Adipocyte (in vitro differentiated cells): ENCODE measurements around the gene CAPN6.

ENCODE experiments used
- DNase-seq: peaks from one replicate; pipeline ENCODE4 v3.0.0-alpha.2; 2015; ENCODE audit warnings: low read depth
- H3K27me3 ChIP-seq: replicated peaks from 2 replicates; pipeline ENCODE4 v1.7.0; 2013; ENCODE audit warnings: mild to moderate bottlenecking, low read length, moderate library complexity; ENCODE audit not compliant: control insufficient read depth, insufficient read depth
- H3K36me3 ChIP-seq: 2 replicates; pipeline ENCODE4 v1.7.0; 2013; ENCODE audit warnings: low read length, mild to moderate bottlenecking, moderate library complexity; ENCODE audit not compliant: control insufficient read depth, insufficient read depth, severe bottlenecking
- H3K4me1 ChIP-seq: 2 replicates; pipeline ENCODE4 v1.7.0; 2013; ENCODE audit warnings: mild to moderate bottlenecking, low read length, moderate library complexity; ENCODE audit not compliant: control insufficient read depth, insufficient read depth
- H3K4me3 ChIP-seq: 2 replicates; pipeline ENCODE4 v1.7.0; 2013; ENCODE audit warnings: mild to moderate bottlenecking, low read length, moderate library complexity
- H3K9ac ChIP-seq: 2 replicates; pipeline ENCODE4 v1.7.0; 2013; ENCODE audit warnings: mild to moderate bottlenecking, low read length, moderate library complexity
- H3K9me3 ChIP-seq: 2 replicates; pipeline ENCODE4 v1.7.0; 2013; ENCODE audit warnings: mild to moderate bottlenecking, low read length, moderate library complexity; ENCODE audit not compliant: control insufficient read depth

The CAPN6 gene

GRCh38 chrX:111200327-111200726 lies 70.0 kb downstream of the CAPN6 start:
- Histone ChIP-seq H3K27me3 (peaks cover 31% of the 10 kb centered on the region), H3K4me3 (no peak overlapping the region), H3K36me3 (no peaks in the 10 kb centered on the region), H3K9ac (no peak overlapping the region), H3K4me1 (no peaks in the 10 kb centered on the region), H3K9me3 (no peaks in the 10 kb centered on the region)
- no peak for DNase-seq

GRCh38 chrX:111199505-111199904 lies 70.8 kb downstream of the CAPN6 start:
- H3K4me3 ChIP-seq = no peak overlapping the region
- H3K36me3 ChIP-seq = no peaks in the 10 kb centered on the region
- no peak for DNase-seq
- H3K4me1 ChIP-seq = no peaks in the 10 kb centered on the region
- H3K9ac ChIP-seq = no peak overlapping the region
- H3K27me3 ChIP-seq = peaks cover 32% of the 10 kb centered on the region
- H3K9me3 ChIP-seq = no peaks in the 10 kb centered on the region
